Measurements from ENCODE around the gene CNTN5.

Gene CNTN5

DNA sequence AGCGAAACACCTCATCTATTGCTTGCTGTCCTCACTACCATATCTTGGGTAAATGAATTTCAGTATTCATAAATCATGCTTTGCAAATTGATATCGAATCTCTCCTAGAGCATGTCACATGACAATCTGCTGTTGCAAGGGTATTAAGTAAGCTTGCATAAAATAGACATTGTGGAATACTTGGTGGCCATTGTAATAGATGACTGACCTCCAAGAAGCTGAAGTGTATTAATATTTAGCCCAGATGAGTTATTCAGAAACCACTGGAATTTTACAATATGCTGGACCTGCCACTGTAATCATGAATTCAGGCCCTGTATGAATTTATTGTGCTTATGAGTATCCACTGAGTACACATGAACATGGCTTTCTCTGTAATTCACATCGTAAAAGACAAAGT, 1376.7 kb downstream of the CNTN5 start:
- H3K4me3 ChIP-seq (ENCODE audit: low read length): no peak overlapping the region
- DNase-seq (ENCODE audit: low read depth): no peak
- TF ChIP-seq CTCF (conservative IDR thresholded peaks at IDR 0.05; ENCODE audit: low read length): no peak

DNA sequence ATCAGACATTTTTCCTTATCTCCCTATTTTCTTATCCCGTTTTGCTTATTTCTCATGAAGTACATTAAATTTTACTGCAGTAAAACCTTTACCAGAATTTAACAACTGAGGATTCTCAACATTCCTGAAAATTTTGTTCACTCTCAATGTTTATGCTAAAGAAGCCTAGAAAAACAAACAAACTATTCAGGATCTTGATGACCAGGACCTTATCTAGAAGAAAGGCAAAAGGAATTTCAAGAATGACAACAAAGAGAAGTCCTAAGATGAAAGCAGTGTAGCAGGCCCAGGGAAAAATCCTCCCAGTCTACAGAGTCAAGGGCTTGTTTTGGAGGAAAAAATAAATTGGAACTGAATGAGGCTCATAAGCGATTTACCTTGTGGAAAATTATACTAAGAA, 1383.1 kb downstream of the CNTN5 start:
- H3K4me3 ChIP-seq (ENCODE audit: low read length): no peak overlapping the region
- TF ChIP-seq CTCF (conservative IDR thresholded peaks at IDR 0.05; ENCODE audit: low read length): no peak
- DNase-seq (ENCODE audit: low read depth): no peak

DNA sequence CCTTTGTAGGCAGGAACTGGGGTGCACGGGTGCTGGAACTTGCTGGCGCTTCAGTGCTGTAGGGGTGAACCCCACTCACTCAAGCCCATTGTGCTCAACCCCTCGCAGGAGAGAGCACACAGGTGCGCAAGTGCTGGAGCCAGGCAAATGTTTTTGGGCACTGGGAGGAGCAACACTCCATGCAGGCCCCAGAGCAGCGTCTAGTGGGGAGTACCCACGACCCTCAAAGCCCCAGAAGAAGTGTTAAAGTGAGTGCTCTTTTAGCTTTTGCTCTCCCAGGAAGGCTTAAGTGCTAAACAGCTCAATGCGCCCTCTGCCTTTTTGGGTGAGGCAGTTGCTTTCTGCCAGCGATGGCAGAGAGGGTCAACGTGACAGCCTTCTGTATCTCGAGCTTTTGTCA, 1384.2 kb downstream of the CNTN5 start:
- no peak for DNase-seq (ENCODE audit: low read depth)
- H3K4me3 ChIP-seq (ENCODE audit: low read length): no peak overlapping the region
- TF ChIP-seq CTCF (conservative IDR thresholded peaks at IDR 0.05; ENCODE audit: low read length): no peak

Data from AG10803 (cell line).